ENCODE results near the gene TNXB.
"Not testable (repeated sequence)": the region's sequence is repeated elsewhere in the genome, so short reads cannot be mapped to it uniquely, and the experiment has no call there.

TNXB gene

GRCh38 chr6:31994421-31994820 is 114.7 kb downstream of the TNXB start:
- not testable (repeated sequence) for DNase-seq
